ENCODE data around the gene PLCB4. TPM values are rescaled to one million over a fixed set of nuclear protein-coding genes. Genes with fewer than 3 reads are reported as not detected.

PLCB4 gene
- polyA plus RNA-seq, 1 experiment = 18.6 TPM

GRCh38 chr20:9072861-9073500 lies 4.1 kb downstream of the PLCB4 start:
- TF ChIP-seq CTCF (IDR thresholded peaks at IDR 0.05; ENCODE audit: low read depth, low read length) = no peak
- Histone ChIP-seq H3K9me3 (ENCODE audit: control insufficient read depth, insufficient read depth, low read length) (no peaks in the 10 kb centered on the region), H3K27me3 (ENCODE audit: control insufficient read depth, insufficient read depth, low read length) (no peaks in the 10 kb centered on the region), H3K4me3 (ENCODE audit: low read depth, low read length) (no peak overlapping the region), H3K27ac (ENCODE audit: low read depth, low read length) (no peak overlapping the region)
- DNase-seq (ENCODE audit: low read depth, low spot score) = no peak
- CTCF ChIA-PET = interaction anchor here (0.9 to 4.3 kb wide), 9 partner anchors 10 to 320 kb away, joined by 3 to 16 read pairs (median 6); no protein-coding TSS in a partner anchor
- POLR2A ChIA-PET = interaction anchor here (1.0 kb wide), 1 partner anchor 213 kb away, joined by 3 read pairs; no protein-coding TSS in a partner anchor

GRCh38 chr20:9075264-9076095 lies 6.6 kb downstream of the PLCB4 start:
- no peaks in the 10 kb centered on the region for H3K9me3 ChIP-seq (ENCODE audit: control insufficient read depth, insufficient read depth, low read length)
- H3K27ac ChIP-seq (ENCODE audit: low read depth, low read length) = no peak overlapping the region
- DNase-seq (ENCODE audit: low read depth, low spot score) = no peak
- ChIA-PET CTCF (interaction anchor here (1.5 kb wide), 1 partner anchor 318 kb away, joined by 7 read pairs; no protein-coding TSS in a partner anchor), POLR2A (no interaction called here)
- H3K4me3 ChIP-seq (ENCODE audit: low read depth, low read length) = no peak overlapping the region
- no peaks in the 10 kb centered on the region for H3K27me3 ChIP-seq (ENCODE audit: control insufficient read depth, insufficient read depth, low read length)
- TF ChIP-seq CTCF (IDR thresholded peaks at IDR 0.05; ENCODE audit: low read depth, low read length) = no peak

GRCh38 chr20:9076440-9076839 lies 7.6 kb downstream of the PLCB4 start:
- no peak for TF ChIP-seq CTCF (IDR thresholded peaks at IDR 0.05; ENCODE audit: low read depth, low read length)
- H3K9me3 ChIP-seq (ENCODE audit: control insufficient read depth, insufficient read depth, low read length) = no peaks in the 10 kb centered on the region
- H3K27me3 ChIP-seq (ENCODE audit: control insufficient read depth, insufficient read depth, low read length) = no peaks in the 10 kb centered on the region
- no peak overlapping the region for H3K27ac ChIP-seq (ENCODE audit: low read depth, low read length)
- CTCF ChIA-PET = interaction anchor here (0.7 kb wide), 1 partner anchor 313 kb away, joined by 3 read pairs; no protein-coding TSS in a partner anchor
- no peak for DNase-seq (ENCODE audit: low read depth, low spot score)
- H3K4me3 ChIP-seq (ENCODE audit: low read depth, low read length) = no peak overlapping the region
- POLR2A ChIA-PET = no interaction called here

- POLR2A ChIA-PET = no interaction called here
Observed at GRCh38 chr20:9078826-9079731, 10.2 kb downstream of the PLCB4 start.

More at GRCh38 chr20:9078826-9079731, 10.2 kb downstream of the PLCB4 start:
- CTCF ChIA-PET = interaction anchor here (1.4 kb wide), 1 partner anchor 314 kb away, joined by 4 read pairs; no protein-coding TSS in a partner anchor
- H3K27ac ChIP-seq (ENCODE audit: low read depth, low read length) = no peak overlapping the region
- no peaks in the 10 kb centered on the region for H3K27me3 ChIP-seq (ENCODE audit: control insufficient read depth, insufficient read depth, low read length)
- DNase-seq (ENCODE audit: low read depth, low spot score) = no peak
- H3K9me3 ChIP-seq (ENCODE audit: control insufficient read depth, insufficient read depth, low read length) = no peaks in the 10 kb centered on the region
- no peak for TF ChIP-seq CTCF (IDR thresholded peaks at IDR 0.05; ENCODE audit: low read depth, low read length)
- no peak overlapping the region for H3K4me3 ChIP-seq (ENCODE audit: low read depth, low read length)

Measured in AG04450 (cell line).